GM13976 (cell line): Measurements from ENCODE around the gene EID3.
"Not testable (repeated sequence)": the region's sequence is repeated elsewhere in the genome, so short reads cannot be mapped to it uniquely, and the experiment has no call there.

Experiments used
- DNase-seq: peaks from one replicate; pipeline ENCODE4 v3.0.0; 2012; ENCODE audit warnings: low spot score
- CTCF ChIP-seq: IDR thresholded peaks from 2 replicates; pipeline ENCODE4 v1.5.1; 2012; ENCODE audit warnings: borderline replicate concordance, mild to moderate bottlenecking; ENCODE audit not compliant: insufficient read depth; ENCODE audit errors: extremely low read depth, missing control alignments, control extremely low read depth
- in situ Hi-C: fragments of 300-500 bp; cut with MboI; formaldehyde crosslinking; loops from one replicate; pipeline ENCODE4 v1.12.0; 2022; ENCODE audit warnings: low sequenced_read_pairs, mixed read lengths, inconsistent platforms; ENCODE audit not compliant: unreplicated experiment

The EID3 gene

GRCh38 chr12:104329707-104330532, 26.4 kb downstream of the EID3 start:
- TF ChIP-seq CTCF, result no peak
- DNase-seq, result no peak
- in situ Hi-C loops, result no loop called here

GRCh38 chr12:104331376-104331775, 27.8 kb downstream of the EID3 start:
- in situ Hi-C loops, result no loop called here
- TF ChIP-seq CTCF, result no peak
- no peak for DNase-seq

- in situ Hi-C loops, DNase-seq: not testable (repeated sequence)
Observed at GRCh38 chr12:104332273-104332672, 28.7 kb downstream of the EID3 start.

GRCh38 chr12:104333692-104334255, 30.2 kb downstream of the EID3 start:
- no peak for DNase-seq
- TF ChIP-seq CTCF, result no peak
- in situ Hi-C loops, result no loop called here

- TF ChIP-seq CTCF, result no peak
- in situ Hi-C loops, result no loop called here
Observed at GRCh38 chr12:104334581-104334980, 31.0 kb downstream of the EID3 start.

GRCh38 chr12:104336115-104336514, 32.6 kb downstream of the EID3 start:
- in situ Hi-C loops, result no loop called here
- no peak for TF ChIP-seq CTCF
- no peak for DNase-seq

More at GRCh38 chr12:104334581-104334980, 31.0 kb downstream of the EID3 start:
- DNase-seq, result no peak

GRCh38 chr12:104337030-104337558, 33.6 kb downstream of the EID3 start:
- no peak for DNase-seq
- in situ Hi-C loops, result no loop called here
- TF ChIP-seq CTCF, result no peak
